H9 (cell line): ENCODE results near the gene BCL2L14. TPM values are rescaled to one million over a fixed set of nuclear protein-coding genes. Genes with fewer than 3 reads are reported as not detected.

ENCODE experiments used
- DNase-seq: peaks from one replicate; pipeline ENCODE4 v3.0.0-alpha.2; 2017
- H2AFZ ChIP-seq: one replicate; pipeline ENCODE4 v1.6.1; 2013; ENCODE audit warnings: mild to moderate bottlenecking, low read length, control low read depth, moderate library complexity
- H2AK5ac ChIP-seq: 2 replicates; pipeline ENCODE4 v1.6.1; 2013; ENCODE audit warnings: low read length, control low read depth, mixed read lengths; ENCODE audit not compliant: insufficient read length
- H2BK120ac ChIP-seq: one replicate; pipeline ENCODE4 v1.6.1; 2013; ENCODE audit warnings: low read depth, mild to moderate bottlenecking, low read length, control low read depth, inconsistent platforms; ENCODE audit not compliant: poor library complexity, severe bottlenecking
- H2BK12ac ChIP-seq: 2 replicates; pipeline ENCODE4 v1.6.1; 2013; ENCODE audit warnings: low read length, control low read depth, mixed read lengths, low read depth; ENCODE audit not compliant: insufficient read length
- H2BK15ac ChIP-seq: 2 replicates; pipeline ENCODE4 v1.6.1; 2013; ENCODE audit warnings: low read depth, low read length, control low read depth
- H2BK20ac ChIP-seq: one replicate; pipeline ENCODE4 v1.6.1; 2013; ENCODE audit warnings: low read depth, mild to moderate bottlenecking, low read length, control low read depth, inconsistent platforms; ENCODE audit not compliant: poor library complexity, severe bottlenecking
- H2BK5ac ChIP-seq: 2 replicates; pipeline ENCODE4 v1.6.1; 2013; ENCODE audit warnings: low read length, control low read depth, mixed read lengths; ENCODE audit not compliant: insufficient read length
- H3K14ac ChIP-seq: 2 replicates; pipeline ENCODE4 v1.6.1; 2013; ENCODE audit warnings: low read length, control low read depth; ENCODE audit not compliant: insufficient read depth
- H3K18ac ChIP-seq: 2 replicates; pipeline ENCODE4 v1.6.1; 2013; ENCODE audit warnings: low read depth, mild to moderate bottlenecking, mixed read lengths, low read length, control low read depth; ENCODE audit not compliant: insufficient read length
- H3K23ac ChIP-seq: 2 replicates; pipeline ENCODE4 v1.6.1; 2013; ENCODE audit warnings: low read length, control low read depth, mixed read lengths, low read depth; ENCODE audit not compliant: insufficient read length
- H3K23me2 ChIP-seq: 2 replicates; pipeline ENCODE4 v1.6.1; 2013; ENCODE audit warnings: low read depth, mild to moderate bottlenecking, mixed read lengths, low read length, control low read depth; ENCODE audit not compliant: insufficient read length, poor library complexity, severe bottlenecking
- H3K27ac ChIP-seq: 2 replicates; pipeline ENCODE4 v1.5.1; 2013; ENCODE audit warnings: low read length, control low read depth, mixed read lengths, low read depth; ENCODE audit not compliant: insufficient read length
- H3K27me3 ChIP-seq: 2 replicates; pipeline ENCODE4 v1.6.1; 2013; ENCODE audit warnings: low read length, control low read depth, inconsistent platforms; ENCODE audit not compliant: insufficient read depth
- H3K4ac ChIP-seq: 2 replicates; pipeline ENCODE4 v1.6.1; 2013; ENCODE audit warnings: low read depth, mild to moderate bottlenecking, control low read depth, inconsistent platforms, low read length, moderate library complexity
- H3K4me1 ChIP-seq: 2 replicates; pipeline ENCODE4 v1.6.1; 2013; ENCODE audit warnings: low read length, control low read depth, inconsistent platforms; ENCODE audit not compliant: insufficient read depth
- H3K4me2 ChIP-seq: 2 replicates; pipeline ENCODE4 v1.6.1; 2013; ENCODE audit warnings: low read length, control low read depth, mixed read lengths; ENCODE audit not compliant: insufficient read length, insufficient read depth
- H3K56ac ChIP-seq: 2 replicates; pipeline ENCODE4 v1.6.1; 2013; ENCODE audit warnings: low read depth, mild to moderate bottlenecking, mixed read lengths, low read length, control low read depth; ENCODE audit not compliant: insufficient read length
- H3K79me1 ChIP-seq: 2 replicates; pipeline ENCODE4 v1.6.1; 2013; ENCODE audit warnings: low read depth, mild to moderate bottlenecking, moderate library complexity, low read length, control low read depth, inconsistent platforms; ENCODE audit not compliant: insufficient read depth, poor library complexity, severe bottlenecking
- H3K79me2 ChIP-seq: 2 replicates; pipeline ENCODE4 v1.6.1; 2013; ENCODE audit warnings: low read length, control low read depth, inconsistent platforms; ENCODE audit not compliant: insufficient read depth
- H3K9ac ChIP-seq: 2 replicates; pipeline ENCODE4 v1.6.1; 2013; ENCODE audit warnings: low read length, control low read depth, mixed read lengths; ENCODE audit not compliant: insufficient read length; ENCODE audit errors: extremely low read depth
- H3K9me3 ChIP-seq: one replicate; pipeline ENCODE4 v1.6.1; 2013; ENCODE audit warnings: low read depth, low read length, inconsistent platforms; ENCODE audit not compliant: control insufficient read depth
- H3T11ph ChIP-seq: one replicate; pipeline ENCODE4 v1.6.1; 2013; ENCODE audit warnings: mild to moderate bottlenecking, low read length, control low read depth, inconsistent platforms
- H4K20me1 ChIP-seq: one replicate; pipeline ENCODE4 v1.6.1; 2013; ENCODE audit not compliant: control insufficient read depth, insufficient read length, insufficient read depth
- H4K5ac ChIP-seq: 2 replicates; pipeline ENCODE4 v1.6.1; 2013; ENCODE audit warnings: low read depth, mild to moderate bottlenecking, mixed read lengths, low read length, control low read depth; ENCODE audit not compliant: insufficient read length
- H4K8ac ChIP-seq: replicated peaks from 2 replicates; pipeline ENCODE4 v1.6.1; 2013; ENCODE audit warnings: low read length, control low read depth, mixed read lengths, low read depth; ENCODE audit not compliant: insufficient read length
- H4K91ac ChIP-seq: 2 replicates; pipeline ENCODE4 v1.6.1; 2013; ENCODE audit warnings: low read depth, mild to moderate bottlenecking, moderate library complexity, mixed read lengths, low read length, control low read depth; ENCODE audit not compliant: insufficient read length
- H3K27ac Mint-ChIP-seq, 3 experiments: 2 replicates in 2 of 3; 3 replicates in 1 of 3; pipeline ENCODE4 v1.8.0; 2020 to 2021; ENCODE audit warnings: mixed read lengths in 3 of 3, mild to moderate bottlenecking in 1 of 3, moderate library complexity in 1 of 3
- H3K27me3 Mint-ChIP-seq: 2 replicates; pipeline ENCODE4 v1.8.0; 2021; ENCODE audit warnings: low read depth, mild to moderate bottlenecking, moderate library complexity, mixed read lengths
- H3K36me3 Mint-ChIP-seq, 3 experiments: 2 replicates in 2 of 3; 3 replicates in 1 of 3; pipeline ENCODE4 v1.8.0; 2020 to 2021; ENCODE audit warnings: low read depth in 3 of 3, mixed read lengths in 3 of 3; ENCODE audit not compliant: insufficient read depth in 1 of 3
- H3K4me1 Mint-ChIP-seq, 2 experiments: 2 replicates each; pipeline ENCODE4 v1.8.0; 2020; ENCODE audit warnings: mixed read lengths in 2 of 2
- H3K4me3 Mint-ChIP-seq, 2 experiments: 2 replicates in 1 of 2; 3 replicates in 1 of 2; pipeline ENCODE4 v1.8.0; 2020 to 2021; ENCODE audit warnings: mild to moderate bottlenecking in 2 of 2, mixed read lengths in 2 of 2, moderate library complexity in 1 of 2
- H3K9me3 Mint-ChIP-seq, 2 experiments: 2 replicates in 1 of 2; 3 replicates in 1 of 2; pipeline ENCODE4 v1.8.0; 2020; ENCODE audit warnings: mild to moderate bottlenecking in 2 of 2, mixed read lengths in 2 of 2, moderate library complexity in 1 of 2
- CTCF ChIP-seq: fragments of 200-600 bp; sonication (generic); conservative IDR thresholded peaks from 3 replicates; pipeline ENCODE4 v1.8.0; 2021; ENCODE audit warnings: antibody characterized with exemption, mild to moderate bottlenecking
- WGBS: extraction: QIAGEN DNeasy Blood & Tissue Kit; methylation state at CpG from one replicate; pipeline ENCODE4 v1.1.7; 2013; ENCODE audit warnings: missing lambda C conversion rate, low lambda C conversion rate, mixed read lengths; ENCODE audit not compliant: insufficient read length; ENCODE audit errors: extremely low coverage; 5-methylcytosine and 5-hydroxymethylcytosine counted together
- total RNA-seq: library from RNA; stranded (reverse); gene quantifications from 2 replicates; pipeline ENCODE4 v1.2.1, GENCODE V29; 2021

The BCL2L14 gene
- total RNA-seq, 1 experiment from 2014 or later: 0.28 TPM

- H3T11ph ChIP-seq: no peak overlapping the region
- H3K36me3 Mint-ChIP-seq: peaks cover 3 to 11% (median 10%) of the 10 kb centered on the region in 3 experiments; a peak in 6 of 7 replicates
- H4K91ac ChIP-seq: no peak overlapping the region
- H3K27me3 ChIP-seq: no peaks in the 10 kb centered on the region
- WGBS: no CpG with 5 or more reads among the region's 3 CpGs
- no peaks in the 10 kb centered on the region for H3K4me1 ChIP-seq
- no peak overlapping the region for H3K9ac ChIP-seq
- H3K4me3 Mint-ChIP-seq: no peak overlapping the region
- no peak overlapping the region for H2BK15ac ChIP-seq
- H3K56ac ChIP-seq: no peak overlapping the region
- H3K23me2 ChIP-seq: no peaks in the 10 kb centered on the region
- no peaks in the 10 kb centered on the region for H4K20me1 ChIP-seq
- H3K79me1 ChIP-seq: no peaks in the 10 kb centered on the region
- no peak for DNase-seq
- no peaks in the 10 kb centered on the region for H3K27me3 Mint-ChIP-seq
- H2AK5ac ChIP-seq: no peak overlapping the region
- no peak overlapping the region for H3K14ac ChIP-seq
- no peak overlapping the region for H3K27ac ChIP-seq
- no peaks in the 10 kb centered on the region for H3K4me1 Mint-ChIP-seq
- no peak overlapping the region for H2BK12ac ChIP-seq
- no peak overlapping the region for H4K8ac ChIP-seq
- H2BK5ac ChIP-seq: no peak overlapping the region
- H3K23ac ChIP-seq: no peak overlapping the region
- no peak overlapping the region for H2AFZ ChIP-seq
- H3K4me2 ChIP-seq: no peak overlapping the region
- H4K5ac ChIP-seq: no peak overlapping the region
- H2BK120ac ChIP-seq: no peak overlapping the region
- H2BK20ac ChIP-seq: no peak overlapping the region
- no peaks in the 10 kb centered on the region for H3K79me2 ChIP-seq
- no peaks in the 10 kb centered on the region for H3K9me3 Mint-ChIP-seq
- no peak for TF ChIP-seq CTCF
- H3K9me3 ChIP-seq: no peaks in the 10 kb centered on the region
- no peak overlapping the region; a peak in 1 of 7 replicates for H3K27ac Mint-ChIP-seq
- H3K18ac ChIP-seq: no peak overlapping the region
- no peak overlapping the region for H3K4ac ChIP-seq
These were observed 27.9 kb downstream of the BCL2L14 start for GRCh38 chr12:12098691-12099015.
